ENCODE measurements around the gene ASIC5. TPM values are rescaled to one million over a fixed set of nuclear protein-coding genes. Genes with fewer than 3 reads are reported as not detected.

The ASIC5 gene
- total RNA-seq, 1 experiment from 2014 or later = not detected

- no peak for DNase-seq (ENCODE audit: low read depth)
- in situ Hi-C loops (cut with HindIII; ENCODE audit: low pct_unique_long_range_greater_than_20kb, low sequenced_read_pairs) = no loop called here
These were observed 84.7 kb downstream of the ASIC5 start for GRCh38 chr4:155781249-155781831.

DNA sequence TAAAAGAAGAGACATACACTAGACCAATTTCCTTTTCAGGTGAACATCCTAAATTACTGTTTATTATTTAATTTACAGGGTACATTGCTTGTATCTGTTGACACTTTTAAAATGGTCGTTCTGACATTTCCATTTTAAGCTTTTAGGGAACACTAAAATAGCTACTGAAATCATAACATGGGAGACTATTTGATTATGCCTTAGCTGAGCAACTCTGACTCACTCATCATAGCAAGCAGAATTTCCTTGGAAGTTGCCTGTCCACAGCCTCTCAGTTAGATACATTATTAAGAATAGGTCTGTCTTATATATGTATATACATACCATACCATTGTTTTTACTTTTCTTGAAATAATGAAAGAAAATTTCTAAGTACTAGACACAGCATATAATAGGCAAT, 85.3 kb downstream of the ASIC5 start:
- in situ Hi-C loops (cut with HindIII; ENCODE audit: low pct_unique_long_range_greater_than_20kb, low sequenced_read_pairs) = no loop called here
- no peak for DNase-seq (ENCODE audit: low read depth)

Other genes with a start within 250 kb of the ASIC5 start
- 15.5 and 17.2 TPM in 2 replicates for gene GUCY1A1, start 199.4 kb downstream of the ASIC5 start, total RNA-seq (2014; rRNA removed; shearing (Covaris generic); ENCODE audit: low replicate concordance)
- gene GUCY1B1, start 107.3 kb downstream of the ASIC5 start, total RNA-seq (2014; rRNA removed; shearing (Covaris generic); ENCODE audit: low replicate concordance) = 33.8 and 35.6 TPM in 2 replicates
- 2.0 and 13.0 TPM in 2 replicates for gene TDO2, start 37.4 kb upstream of the ASIC5 start, total RNA-seq (2014; rRNA removed; shearing (Covaris generic); ENCODE audit: low replicate concordance)
- gene CTSO, start 87.6 kb upstream of the ASIC5 start, total RNA-seq (2014; rRNA removed; shearing (Covaris generic); ENCODE audit: low replicate concordance) = 14.2 and 17.0 TPM in 2 replicates

All from Caki2 (cell line).